Smooth muscle cell (in vitro differentiated cells): Measurements from ENCODE around the gene CHST12. TPM values are rescaled to one million over a fixed set of nuclear protein-coding genes. Genes with fewer than 3 reads are reported as not detected.

Experiments
- DNase-seq: peaks from one replicate; lab custom pipeline; 2025; ENCODE audit not compliant: unreplicated experiment; lab: John Stamatoyannopoulos, UW
- H2AFZ ChIP-seq: fragments of 200-600 bp; sonication (generic); 2 replicates; pipeline ENCODE4 v1.6.0; 2016; ENCODE audit warnings: antibody characterized with exemption, low read depth, mild to moderate bottlenecking
- H3F3A ChIP-seq: fragments of 200-600 bp; sonication (generic); 2 replicates; pipeline ENCODE4 v1.6.0; 2017; ENCODE audit warnings: antibody characterized with exemption, low read depth
- H3K27ac ChIP-seq: fragments of 200-600 bp; sonication (generic); 2 replicates; pipeline ENCODE4 v1.5.1; 2016; ENCODE audit warnings: low read depth, mild to moderate bottlenecking
- H3K27me3 ChIP-seq: fragments of 200-600 bp; sonication (generic); 2 replicates; pipeline ENCODE4 v1.6.1; 2016; ENCODE audit warnings: low read depth, mild to moderate bottlenecking
- H3K36me3 ChIP-seq: fragments of 200-600 bp; sonication (generic); 2 replicates; pipeline ENCODE4 v1.5.1; 2016; ENCODE audit warnings: low read depth
- H3K4me1 ChIP-seq: fragments of 200-600 bp; sonication (generic); 2 replicates; pipeline ENCODE4 v1.5.1; 2016; ENCODE audit warnings: low read depth
- H3K4me2 ChIP-seq: fragments of 200-600 bp; sonication (generic); 2 replicates; pipeline ENCODE4 v1.6.0; 2016; ENCODE audit warnings: mild to moderate bottlenecking
- H3K4me3 ChIP-seq: fragments of 200-600 bp; sonication (generic); 2 replicates; pipeline ENCODE4 v1.5.1; 2016; ENCODE audit warnings: mild to moderate bottlenecking
- H3K79me2 ChIP-seq: fragments of 200-600 bp; sonication (generic); 2 replicates; pipeline ENCODE4 v1.6.0; 2016; ENCODE audit warnings: low read depth, mild to moderate bottlenecking
- H3K9ac ChIP-seq: fragments of 200-600 bp; sonication (generic); 2 replicates; pipeline ENCODE4 v1.6.0; 2016; ENCODE audit warnings: low read depth
- H3K9me3 ChIP-seq: fragments of 200-600 bp; sonication (generic); replicated peaks from 2 replicates; pipeline ENCODE4 v1.5.1; 2016; ENCODE audit warnings: low read depth
- H4K20me1 ChIP-seq: fragments of 200-600 bp; sonication (generic); 2 replicates; pipeline ENCODE4 v1.6.0; 2016; ENCODE audit warnings: low read depth
- WGBS: methylation state at CpG from one replicate; pipeline ENCODE4 v1.1.7; 2016; ENCODE audit warnings: low lambda C conversion rate; 5-methylcytosine and 5-hydroxymethylcytosine counted together
- polyA plus RNA-seq: library from polyadenylated mRNA; unstranded; fragments of >200 nt; fragmentation: Nextera tagmentation; extraction: Ambion mirVana; gene quantifications from 2 replicates; pipeline ENCODE4 v1.2.1, GENCODE V29; 2016
- small RNA-seq: library from RNA; depleted of rRNA; stranded (forward); fragments of <200 nt; gene quantifications from one replicate; pipeline ENCODE3, GENCODE V24; 2014
- total RNA-seq: library from RNA; depleted of rRNA; stranded (reverse); fragments of >200 nt; gene quantifications from 2 replicates; pipeline ENCODE4 v1.2.3, GENCODE V29; 2014
- TF ChIP-seq, protein P1 (sequence below): fragments of 200-600 bp; sonication (generic); IDR thresholded peaks from 2 replicates; pipeline ENCODE4 v1.5.1; 2017; ENCODE audit warnings: borderline replicate concordance, mild to moderate bottlenecking, antibody characterized with exemption; ENCODE audit not compliant: insufficient read depth, poor library complexity, severe bottlenecking

Gene CHST12
- total and polyA plus RNA-seq, 2 experiments from 2014 or later, result 10.1 to 19.7 TPM

- Histone ChIP-seq H3F3A (no peaks in the 10 kb centered on the region), H4K20me1 (no peaks in the 10 kb centered on the region), H3K4me2 (no peak overlapping the region), H3K9me3 (no peaks in the 10 kb centered on the region), H3K4me3 (no peak overlapping the region), H3K79me2 (no peaks in the 10 kb centered on the region), H3K4me1 (peaks cover 52% of the 10 kb centered on the region), H2AFZ (no peak overlapping the region), H3K27ac (no peak overlapping the region), H3K27me3 (no peaks in the 10 kb centered on the region), H3K9ac (no peak overlapping the region), H3K36me3 (no peaks in the 10 kb centered on the region)
- TF ChIP-seq, protein P1, sequence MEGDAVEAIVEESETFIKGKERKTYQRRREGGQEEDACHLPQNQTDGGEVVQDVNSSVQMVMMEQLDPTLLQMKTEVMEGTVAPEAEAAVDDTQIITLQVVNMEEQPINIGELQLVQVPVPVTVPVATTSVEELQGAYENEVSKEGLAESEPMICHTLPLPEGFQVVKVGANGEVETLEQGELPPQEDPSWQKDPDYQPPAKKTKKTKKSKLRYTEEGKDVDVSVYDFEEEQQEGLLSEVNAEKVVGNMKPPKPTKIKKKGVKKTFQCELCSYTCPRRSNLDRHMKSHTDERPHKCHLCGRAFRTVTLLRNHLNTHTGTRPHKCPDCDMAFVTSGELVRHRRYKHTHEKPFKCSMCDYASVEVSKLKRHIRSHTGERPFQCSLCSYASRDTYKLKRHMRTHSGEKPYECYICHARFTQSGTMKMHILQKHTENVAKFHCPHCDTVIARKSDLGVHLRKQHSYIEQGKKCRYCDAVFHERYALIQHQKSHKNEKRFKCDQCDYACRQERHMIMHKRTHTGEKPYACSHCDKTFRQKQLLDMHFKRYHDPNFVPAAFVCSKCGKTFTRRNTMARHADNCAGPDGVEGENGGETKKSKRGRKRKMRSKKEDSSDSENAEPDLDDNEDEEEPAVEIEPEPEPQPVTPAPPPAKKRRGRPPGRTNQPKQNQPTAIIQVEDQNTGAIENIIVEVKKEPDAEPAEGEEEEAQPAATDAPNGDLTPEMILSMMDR, result no peak
- WGBS, result 89% methylated on average over 9 of the region's 9 CpGs
- DNase-seq, result no peak
Observed at GRCh38 chr7:2496375-2496774, 93.0 kb downstream of the CHST12 start.

GRCh38 chr7:2497065-2497464, 93.7 kb downstream of the CHST12 start:
- Histone ChIP-seq H2AFZ (no peak overlapping the region), H4K20me1 (no peaks in the 10 kb centered on the region), H3K27ac (no peak overlapping the region), H3K27me3 (no peaks in the 10 kb centered on the region), H3K4me2 (no peak overlapping the region), H3K4me1 (peaks cover 52% of the 10 kb centered on the region), H3K36me3 (no peaks in the 10 kb centered on the region), H3K9me3 (no peaks in the 10 kb centered on the region), H3K9ac (no peak overlapping the region), H3K79me2 (no peaks in the 10 kb centered on the region), H3F3A (no peaks in the 10 kb centered on the region), H3K4me3 (no peak overlapping the region)
- WGBS, result 97% methylated on average over 3 of the region's 3 CpGs
- TF ChIP-seq, protein P1, result no peak
- DNase-seq, result no peak

DNA sequence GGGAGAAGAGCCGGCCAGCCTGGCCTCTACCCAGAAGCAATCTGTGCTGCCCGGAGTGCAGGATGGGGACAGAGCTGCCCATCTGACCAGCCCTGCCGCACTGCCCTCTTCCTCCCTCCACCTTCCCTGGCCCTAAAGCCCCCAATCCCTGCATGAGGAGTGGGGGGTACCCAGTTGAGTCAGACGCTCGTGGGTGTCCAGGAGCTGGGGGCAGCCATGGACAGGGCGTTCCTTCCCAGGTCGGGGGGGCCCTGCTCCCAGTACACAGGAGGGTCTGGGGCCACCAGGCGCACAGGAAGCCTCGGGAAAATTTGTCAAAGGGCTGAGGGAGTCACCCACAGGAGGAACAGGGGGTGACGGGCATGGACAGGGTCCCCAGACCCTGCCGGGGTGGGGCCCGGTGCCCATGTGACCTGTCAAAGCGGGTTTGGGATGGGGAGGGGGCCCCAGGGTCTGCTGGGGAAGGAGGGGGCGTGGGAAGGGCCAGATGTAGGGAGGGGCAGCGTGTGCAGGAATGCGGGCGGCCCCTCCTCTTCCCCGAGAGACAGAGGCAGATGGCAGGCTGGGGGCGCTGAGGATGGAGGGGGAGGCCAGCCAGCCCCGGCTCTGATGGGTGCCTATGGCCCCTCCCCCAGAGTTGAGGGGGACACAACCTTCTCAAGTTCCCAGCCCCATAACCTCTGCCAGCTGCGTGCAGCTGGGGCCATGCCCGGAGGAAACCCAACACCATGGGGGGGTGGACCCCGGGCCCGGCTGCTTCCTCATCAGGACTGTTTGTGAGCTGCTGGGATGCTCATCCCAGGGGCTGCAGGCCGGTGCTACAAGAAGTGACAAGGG, 94.3 kb downstream of the CHST12 start:
- Histone ChIP-seq H3F3A (no peaks in the 10 kb centered on the region), H3K27ac (no peak overlapping the region), H3K4me3 (no peak overlapping the region), H3K27me3 (no peaks in the 10 kb centered on the region), H3K79me2 (no peaks in the 10 kb centered on the region), H2AFZ (no peak overlapping the region), H3K4me1 (peaks cover 52% of the 10 kb centered on the region), H3K4me2 (no peak overlapping the region), H4K20me1 (no peaks in the 10 kb centered on the region), H3K36me3 (no peaks in the 10 kb centered on the region), H3K9ac (no peak overlapping the region), H3K9me3 (no peaks in the 10 kb centered on the region)
- DNase-seq, result no peak
- TF ChIP-seq, protein P1, result no peak
- 78% methylated on average over 22 of the region's 25 CpGs for WGBS

Small RNAs within 50 kb of the gene (small RNA-seq; reads per million reads assigned to genes)
- gene AC004840.2, result 0.11 reads per million

Other genes with a start within 250 kb of the CHST12 start
- 25.0 and 60.7 TPM in 2 replicates for gene MAD1L1, start 170.7 kb upstream of the CHST12 start, total RNA-seq
- gene MAD1L1, start 170.7 kb upstream of the CHST12 start, polyA plus RNA-seq, result 33.4 and 38.4 TPM in 2 replicates
- 13.0 and 17.1 TPM in 2 replicates for gene MRM2, start 161.4 kb upstream of the CHST12 start, total RNA-seq
- gene MRM2, start 161.4 kb upstream of the CHST12 start, polyA plus RNA-seq, result 30.8 and 34.8 TPM in 2 replicates
- 17.8 and 20.7 TPM in 2 replicates for gene NUDT1, start 161.4 kb upstream of the CHST12 start, total RNA-seq
- 46.0 and 51.2 TPM in 2 replicates for gene NUDT1, start 161.4 kb upstream of the CHST12 start, polyA plus RNA-seq
- 12.8 and 49.9 TPM in 2 replicates for gene SNX8, start 89.2 kb upstream of the CHST12 start, total RNA-seq
- gene SNX8, start 89.2 kb upstream of the CHST12 start, polyA plus RNA-seq, result 46.9 and 56.4 TPM in 2 replicates
- gene EIF3B, start 48.8 kb upstream of the CHST12 start, total RNA-seq, result 85.8 and 96.1 TPM in 2 replicates
- gene EIF3B, start 48.8 kb upstream of the CHST12 start, polyA plus RNA-seq, result 112 and 146 TPM in 2 replicates
- gene GRIFIN, start 72.8 kb downstream of the CHST12 start, total RNA-seq, result not detected in 2 replicates
- gene GRIFIN, start 72.8 kb downstream of the CHST12 start, polyA plus RNA-seq, result not detected in 2 replicates
- 9.8 and 19.5 TPM in 2 replicates for gene LFNG, start 116.2 kb downstream of the CHST12 start, total RNA-seq
- gene LFNG, start 116.2 kb downstream of the CHST12 start, polyA plus RNA-seq, result 6.0 and 7.9 TPM in 2 replicates
- gene BRAT1, start 151.9 kb downstream of the CHST12 start, total RNA-seq, result 11.2 and 16.8 TPM in 2 replicates
- 32.4 and 43.6 TPM in 2 replicates for gene BRAT1, start 151.9 kb downstream of the CHST12 start, polyA plus RNA-seq
- 12.7 and 15.0 TPM in 2 replicates for gene IQCE, start 155.4 kb downstream of the CHST12 start, total RNA-seq
- gene IQCE, start 155.4 kb downstream of the CHST12 start, polyA plus RNA-seq, result 5.8 and 16.3 TPM in 2 replicates
- gene TTYH3, start 228.4 kb downstream of the CHST12 start, total RNA-seq, result 42.9 and 51.5 TPM in 2 replicates
- gene TTYH3, start 228.4 kb downstream of the CHST12 start, polyA plus RNA-seq, result 153 and 179 TPM in 2 replicates